GM23338 (cell line): ENCODE results near the gene RPA1. TPM values are rescaled to one million over a fixed set of nuclear protein-coding genes. Genes with fewer than 3 reads are reported as not detected.

Source experiments
- ATAC-seq: fragments of 200-7000 bp; cut with Tn5 transposase; 3 replicates; pipeline ENCODE4 v1.9.1; 2020
- DNase-seq: peaks from one replicate; pipeline ENCODE4 v3.0.0-alpha.2; 2015; ENCODE audit warnings: low spot score
- H2AFZ ChIP-seq: fragments of 200-600 bp; sonication (generic); 2 replicates; pipeline ENCODE4 v1.8.0; 2016; ENCODE audit warnings: antibody characterized with exemption, mild to moderate bottlenecking, moderate library complexity
- H3F3A ChIP-seq: fragments of 200-600 bp; sonication (generic); replicated peaks from 2 replicates; pipeline ENCODE4 v1.8.0; 2017; ENCODE audit warnings: antibody characterized with exemption, mixed run types, low read depth
- H3K27ac ChIP-seq: fragments of 200-600 bp; sonication (generic); 2 replicates; pipeline ENCODE4 v1.6.1; 2016; ENCODE audit warnings: low read depth
- H3K27me3 ChIP-seq: fragments of 200-600 bp; sonication (generic); 2 replicates; pipeline ENCODE4 v1.8.0; 2016; ENCODE audit warnings: mild to moderate bottlenecking, mixed run types, moderate library complexity; ENCODE audit not compliant: insufficient read depth
- H3K36me3 ChIP-seq: fragments of 200-600 bp; sonication (generic); 2 replicates; pipeline ENCODE4 v1.8.0; 2016; ENCODE audit warnings: mild to moderate bottlenecking; ENCODE audit not compliant: insufficient read depth
- H3K4me1 ChIP-seq: fragments of 200-600 bp; sonication (generic); 2 replicates; pipeline ENCODE4 v1.8.0; 2016; ENCODE audit warnings: mild to moderate bottlenecking, moderate library complexity; ENCODE audit not compliant: insufficient read depth
- H3K4me2 ChIP-seq: fragments of 200-600 bp; sonication (generic); 2 replicates; pipeline ENCODE4 v1.7.1; 2017; ENCODE audit warnings: mixed run types
- H3K4me3 ChIP-seq: fragments of 200-600 bp; sonication (generic); 2 replicates; pipeline ENCODE4 v1.6.1; 2016; ENCODE audit warnings: mixed run types
- H3K79me2 ChIP-seq: fragments of 200-600 bp; sonication (generic); replicated peaks from 2 replicates; pipeline ENCODE4 v1.8.0; 2017; ENCODE audit warnings: mild to moderate bottlenecking; ENCODE audit not compliant: insufficient read depth
- H3K9me2 ChIP-seq: fragments of 200-600 bp; sonication (generic); 2 replicates; pipeline ENCODE4 v1.8.0; 2017; ENCODE audit not compliant: insufficient read depth
- H4K20me1 ChIP-seq: fragments of 200-600 bp; sonication (generic); replicated peaks from 2 replicates; pipeline ENCODE4 v1.8.0; 2017; ENCODE audit warnings: mild to moderate bottlenecking; ENCODE audit not compliant: insufficient read depth
- H3K27ac Mint-ChIP-seq: 2 replicates; pipeline ENCODE4 v1.8.0; 2020; ENCODE audit warnings: inconsistent platforms, mild to moderate bottlenecking, moderate library complexity, mixed read lengths
- H3K27me3 Mint-ChIP-seq: 3 replicates; pipeline ENCODE4 v1.8.0; 2022; ENCODE audit warnings: low read depth, mild to moderate bottlenecking, moderate library complexity, mixed read lengths, inconsistent platforms; ENCODE audit not compliant: insufficient read depth, poor library complexity
- H3K36me3 Mint-ChIP-seq: 3 replicates; pipeline ENCODE4 v1.8.0; 2021; ENCODE audit warnings: low read depth, mild to moderate bottlenecking, inconsistent platforms, moderate library complexity, mixed read lengths
- H3K4me1 Mint-ChIP-seq: 3 replicates; pipeline ENCODE4 v1.8.0; 2020; ENCODE audit warnings: mild to moderate bottlenecking, inconsistent platforms, mixed read lengths
- H3K4me3 Mint-ChIP-seq: 3 replicates; pipeline ENCODE4 v1.8.0; 2021; ENCODE audit warnings: moderate library complexity, mild to moderate bottlenecking, inconsistent platforms, mixed read lengths
- H3K9me3 Mint-ChIP-seq: 3 replicates; pipeline ENCODE4 v1.8.0; 2020; ENCODE audit warnings: moderate library complexity, mild to moderate bottlenecking, inconsistent platforms, mixed read lengths
- CREB1 ChIP-seq: fragments of 250-450 bp; sonication (Bioruptor Pico); IDR thresholded peaks from 2 replicates; pipeline ENCODE4 v1.5.0; 2020; ENCODE audit warnings: low read depth, mild to moderate bottlenecking, moderate library complexity
- CTCF ChIP-seq, 2 experiments: fragments of 200-600 bp in 1 of 2; sonication (generic) in 1 of 2; conservative IDR thresholded peaks; 2 replicates each; pipeline versions ENCODE4 v1.5.1 to v1.6.1; 2016 to 2017; ENCODE audit warnings: antibody characterized with exemption in 2 of 2, low read depth in 2 of 2, mild to moderate bottlenecking in 2 of 2, moderate library complexity in 1 of 2
- ETS1 ChIP-seq: IDR thresholded peaks from 2 replicates; pipeline ENCODE4 v1.6.1; 2016; ENCODE audit warnings: antibody characterized with exemption
- EZH2 ChIP-seq: fragments of 200-600 bp; sonication (generic); IDR thresholded peaks from one replicate; pipeline ENCODE4 v1.8.0; 2017; ENCODE audit warnings: antibody characterized with exemption, mild to moderate bottlenecking, low read depth; ENCODE audit not compliant: unreplicated experiment
- JUNB ChIP-seq: IDR thresholded peaks from one replicate; pipeline ENCODE4 v1.6.1; 2016; ENCODE audit warnings: antibody characterized with exemption; ENCODE audit not compliant: unreplicated experiment
- REST ChIP-seq: IDR thresholded peaks from one replicate; pipeline ENCODE4 v1.6.1; 2018; ENCODE audit warnings: antibody characterized with exemption; ENCODE audit not compliant: unreplicated experiment
- ZNF114 ChIP-seq: fragments of 250-450 bp; sonication (Bioruptor Pico); IDR thresholded peaks from 2 replicates; pipeline ENCODE4 v1.5.0; 2020; ENCODE audit warnings: mild to moderate bottlenecking, moderate library complexity
- ZNF331 ChIP-seq: fragments of 250-450 bp; sonication (Bioruptor Pico); IDR thresholded peaks from 2 replicates; pipeline ENCODE4 v1.5.0; 2020; ENCODE audit warnings: low read depth, mild to moderate bottlenecking, moderate library complexity
- polyA plus RNA-seq: library from polyadenylated mRNA; unstranded; fragments of >200 nt; fragmentation: Nextera tagmentation; extraction: Ambion mirVana; gene quantifications from 2 replicates; pipeline ENCODE4 v1.2.1, GENCODE V29; 2016
- total RNA-seq: library from RNA; depleted of rRNA; stranded (reverse); fragments of >200 nt; shearing (Covaris generic); gene quantifications from 2 replicates; pipeline ENCODE4 v1.2.3, GENCODE V29; 2014

Gene RPA1
- total and polyA plus RNA-seq, 2 experiments from 2014 or later = 33.7 to 52.1 TPM

GRCh38 chr17:1847191-1847590, 17.4 kb downstream of the RPA1 start (continued):
- TF ChIP-seq EZH2 = no peak
- no peak for TF ChIP-seq JUNB
- TF ChIP-seq CTCF (conservative IDR thresholded peaks at IDR 0.05; ENCODE audit: low read depth in 2 of 2) = no peak

- no peak for ATAC-seq
- H3K36me3 Mint-ChIP-seq = peaks cover 45% of the 10 kb centered on the region
- no peak for TF ChIP-seq CREB1
- Histone ChIP-seq H3K9me2 (no peaks in the 10 kb centered on the region), H3K4me2 (no peak overlapping the region), H3K79me2 (no peaks in the 10 kb centered on the region), H4K20me1 (peaks cover 19% of the 10 kb centered on the region), H3K27me3 (no peaks in the 10 kb centered on the region), H3K4me3 (no peak overlapping the region), H3K4me1 (no peaks in the 10 kb centered on the region), H3K36me3 (peaks cover 19% of the 10 kb centered on the region; the same call in 1 of the 2 replicates), H3F3A (no peaks in the 10 kb centered on the region; the same call in 1 of the 2 replicates), H2AFZ (no peak overlapping the region), H3K27ac (no peak overlapping the region)
- H3K4me1 Mint-ChIP-seq = no peaks in the 10 kb centered on the region
- DNase-seq = no peak
- H3K27me3 Mint-ChIP-seq = no peaks in the 10 kb centered on the region
- H3K9me3 Mint-ChIP-seq = no peaks in the 10 kb centered on the region
- no peak overlapping the region for H3K27ac Mint-ChIP-seq
- no peak overlapping the region for H3K4me3 Mint-ChIP-seq
Measured at GRCh38 chr17:1852327-1852726, 22.5 kb downstream of the RPA1 start.

GRCh38 chr17:1853698-1854097, 23.9 kb downstream of the RPA1 start:
- Histone ChIP-seq H3K9me2 (no peaks in the 10 kb centered on the region), H3F3A (no peaks in the 10 kb centered on the region; the same call in 1 of the 2 replicates), H2AFZ (no peak overlapping the region), H3K36me3 (peaks cover 14% of the 10 kb centered on the region; the same call in 1 of the 2 replicates), H3K27me3 (no peaks in the 10 kb centered on the region), H3K79me2 (no peaks in the 10 kb centered on the region), H3K4me2 (no peak overlapping the region), H3K4me3 (no peak overlapping the region), H3K4me1 (no peaks in the 10 kb centered on the region), H3K27ac (no peak overlapping the region), H4K20me1 (peaks cover 19% of the 10 kb centered on the region)
- H3K36me3 Mint-ChIP-seq = peaks cover 39% of the 10 kb centered on the region
- no peak overlapping the region for H3K27ac Mint-ChIP-seq
- DNase-seq = no peak
- no peak overlapping the region for H3K4me3 Mint-ChIP-seq
- no peaks in the 10 kb centered on the region for H3K4me1 Mint-ChIP-seq
- H3K27me3 Mint-ChIP-seq = no peaks in the 10 kb centered on the region
- ATAC-seq = no peak
- no peaks in the 10 kb centered on the region for H3K9me3 Mint-ChIP-seq
- TF ChIP-seq CTCF (conservative IDR thresholded peaks at IDR 0.05; ENCODE audit: low read depth in 2 of 2) = no peak
- no peak for TF ChIP-seq ZNF331
- no peak for TF ChIP-seq REST
- TF ChIP-seq ZNF114 (CRISPR knock-in tag) = no peak
- no peak for TF ChIP-seq ETS1
